ENCODE results near the gene IL17RA.

The IL17RA gene

DNA sequence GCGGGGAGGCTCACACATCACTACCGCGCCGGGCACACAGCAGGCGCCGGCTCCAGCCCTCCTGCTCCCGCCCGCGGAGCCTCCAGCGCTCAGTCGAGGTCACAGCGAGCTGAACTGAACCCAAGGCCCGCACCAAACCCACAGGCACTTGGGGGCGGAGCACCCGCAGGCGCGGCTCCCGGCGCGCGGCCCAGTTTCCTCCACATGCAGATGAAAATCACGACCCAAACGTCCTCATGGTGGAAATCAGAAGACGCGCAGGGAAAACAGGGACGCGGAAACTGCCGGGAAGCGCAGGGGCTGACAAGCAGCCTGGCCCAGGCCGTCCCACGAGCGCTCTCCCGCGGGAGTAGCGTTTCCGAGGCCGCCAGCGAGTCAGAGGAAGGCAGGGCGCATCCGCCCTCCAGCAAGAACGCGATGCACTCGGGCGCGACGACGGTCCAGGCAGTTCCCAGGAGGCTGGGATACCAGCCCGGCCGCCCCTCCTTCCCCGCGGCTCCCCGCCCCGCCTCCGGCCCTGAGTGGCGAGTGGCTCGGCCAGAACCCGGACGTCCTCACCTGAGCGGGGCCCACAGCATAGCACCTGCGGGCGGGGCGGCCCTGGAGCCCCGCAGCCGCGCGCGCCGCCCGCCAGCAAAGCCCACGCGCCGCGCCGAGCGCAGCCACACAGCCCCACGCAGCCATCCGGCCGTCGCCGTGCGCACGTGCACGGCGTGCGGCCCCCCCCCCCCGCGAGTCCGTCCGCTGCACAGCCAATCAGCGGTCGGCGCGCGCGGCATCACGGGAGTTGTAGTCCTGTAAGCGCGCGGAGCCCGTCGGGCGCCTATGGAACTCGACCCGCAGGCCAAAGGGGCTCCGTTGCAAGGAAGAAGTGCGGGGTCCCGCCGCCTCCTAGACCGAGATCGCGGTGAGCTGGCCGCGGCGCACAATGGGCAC, 74.0 kb downstream of the IL17RA start, which contains the start of gene HDHD5 (continued):
- TF ChIP-seq ZNF76 (tag by site-specific recombination; IDR thresholded peaks at IDR 0.05; ENCODE audit: borderline replicate concordance, low read depth) (peak; percentile 93), ZNF449 (tag by site-specific recombination; IDR thresholded peaks at IDR 0.05) (no peak; the same call in 1 of the 2 replicates), REPIN1 (tag by site-specific recombination; IDR thresholded peaks at IDR 0.05; ENCODE audit: low read depth) (no peak), ZNF530 (tag by site-specific recombination; IDR thresholded peaks at IDR 0.05; ENCODE audit: low read depth) (no peak), ZNF837 (tag by site-specific recombination; IDR thresholded peaks at IDR 0.05) (no peak), GLIS2 (tag by site-specific recombination; IDR thresholded peaks at IDR 0.05) (peak; percentile 87), BCL11B (tag by site-specific recombination; IDR thresholded peaks at IDR 0.05; ENCODE audit: low read depth) (no peak), ZNF621 (tag by site-specific recombination; IDR thresholded peaks at IDR 0.05) (no peak), ZNF629 (tag by site-specific recombination; IDR thresholded peaks at IDR 0.05) (peak; percentile 32; the same call in 1 of the 2 replicates), ZNF239 (tag by site-specific recombination; IDR thresholded peaks at IDR 0.05) (no peak), ZNF311 (tag by site-specific recombination; IDR thresholded peaks at IDR 0.05; ENCODE audit: borderline replicate concordance) (no peak), ZNF157 (tag by site-specific recombination; IDR thresholded peaks at IDR 0.05) (no peak), ZFP69B (tag by site-specific recombination; IDR thresholded peaks at IDR 0.05) (peak; percentile 65; the same call in 1 of the 2 replicates), ZXDB (tag by site-specific recombination; IDR thresholded peaks at IDR 0.05) (peak; percentile 91), ZNF132 (tag by site-specific recombination; IDR thresholded peaks at IDR 0.05; ENCODE audit: borderline replicate concordance) (no peak), ZBTB8A (tag by site-specific recombination; IDR thresholded peaks at IDR 0.05) (peak; percentile 93), ZNF133 (tag by site-specific recombination; IDR thresholded peaks at IDR 0.05) (no peak), SCRT1 (tag by site-specific recombination; IDR thresholded peaks at IDR 0.05; ENCODE audit: borderline replicate concordance) (no peak), ZNF571 (tag by site-specific recombination; IDR thresholded peaks at IDR 0.05) (no peak), ZNF433 (tag by site-specific recombination; IDR thresholded peaks at IDR 0.05; ENCODE audit: low read depth) (no peak), SCRT2 (tag by site-specific recombination; IDR thresholded peaks at IDR 0.05) (no peak), ZNF677 (tag by site-specific recombination; IDR thresholded peaks at IDR 0.05) (no peak), ZSCAN18 (tag by site-specific recombination; IDR thresholded peaks at IDR 0.05) (no peak), ZNF792 (tag by site-specific recombination; IDR thresholded peaks at IDR 0.05) (no peak)
- TF ChIP-seq, protein P1, sequence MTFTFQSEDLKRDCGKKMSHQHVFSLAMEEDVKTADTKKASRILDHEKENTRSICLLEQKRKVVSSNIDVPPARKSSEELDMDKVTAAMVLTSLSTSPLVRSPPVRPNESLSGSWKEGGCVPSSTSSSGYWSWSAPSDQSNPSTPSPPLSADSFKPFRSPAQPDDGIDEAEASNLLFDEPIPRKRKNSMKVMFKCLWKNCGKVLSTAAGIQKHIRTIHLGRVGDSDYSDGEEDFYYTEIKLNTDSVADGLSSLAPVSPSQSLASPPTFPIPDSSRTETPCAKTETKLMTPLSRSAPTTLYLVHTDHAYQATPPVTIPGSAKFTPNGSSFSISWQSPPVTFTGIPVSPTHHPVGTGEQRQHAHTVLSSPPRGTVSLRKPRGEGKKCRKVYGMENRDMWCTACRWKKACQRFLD (tag by site-specific recombination; IDR thresholded peaks at IDR 0.05), result no peak
- TF ChIP-seq, protein P2, sequence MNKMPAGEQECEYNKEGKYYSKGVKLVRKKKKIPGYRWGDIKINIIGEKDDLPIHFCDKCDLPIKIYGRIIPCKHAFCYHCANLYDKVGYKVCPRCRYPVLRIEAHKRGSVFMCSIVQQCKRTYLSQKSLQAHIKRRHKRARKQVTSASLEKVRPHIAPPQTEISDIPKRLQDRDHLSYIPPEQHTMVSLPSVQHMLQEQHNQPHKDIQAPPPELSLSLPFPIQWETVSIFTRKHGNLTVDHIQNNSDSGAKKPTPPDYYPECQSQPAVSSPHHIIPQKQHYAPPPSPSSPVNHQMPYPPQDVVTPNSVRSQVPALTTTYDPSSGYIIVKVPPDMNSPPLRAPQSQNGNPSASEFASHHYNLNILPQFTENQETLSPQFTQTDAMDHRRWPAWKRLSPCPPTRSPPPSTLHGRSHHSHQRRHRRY (tag by site-specific recombination; IDR thresholded peaks at IDR 0.05), result no peak
- TF ChIP-seq, protein P3, sequence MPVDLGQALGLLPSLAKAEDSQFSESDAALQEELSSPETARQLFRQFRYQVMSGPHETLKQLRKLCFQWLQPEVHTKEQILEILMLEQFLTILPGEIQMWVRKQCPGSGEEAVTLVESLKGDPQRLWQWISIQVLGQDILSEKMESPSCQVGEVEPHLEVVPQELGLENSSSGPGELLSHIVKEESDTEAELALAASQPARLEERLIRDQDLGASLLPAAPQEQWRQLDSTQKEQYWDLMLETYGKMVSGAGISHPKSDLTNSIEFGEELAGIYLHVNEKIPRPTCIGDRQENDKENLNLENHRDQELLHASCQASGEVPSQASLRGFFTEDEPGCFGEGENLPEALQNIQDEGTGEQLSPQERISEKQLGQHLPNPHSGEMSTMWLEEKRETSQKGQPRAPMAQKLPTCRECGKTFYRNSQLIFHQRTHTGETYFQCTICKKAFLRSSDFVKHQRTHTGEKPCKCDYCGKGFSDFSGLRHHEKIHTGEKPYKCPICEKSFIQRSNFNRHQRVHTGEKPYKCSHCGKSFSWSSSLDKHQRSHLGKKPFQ (tag by site-specific recombination; IDR thresholded peaks at IDR 0.05), result no peak
- TF ChIP-seq, protein P4, sequence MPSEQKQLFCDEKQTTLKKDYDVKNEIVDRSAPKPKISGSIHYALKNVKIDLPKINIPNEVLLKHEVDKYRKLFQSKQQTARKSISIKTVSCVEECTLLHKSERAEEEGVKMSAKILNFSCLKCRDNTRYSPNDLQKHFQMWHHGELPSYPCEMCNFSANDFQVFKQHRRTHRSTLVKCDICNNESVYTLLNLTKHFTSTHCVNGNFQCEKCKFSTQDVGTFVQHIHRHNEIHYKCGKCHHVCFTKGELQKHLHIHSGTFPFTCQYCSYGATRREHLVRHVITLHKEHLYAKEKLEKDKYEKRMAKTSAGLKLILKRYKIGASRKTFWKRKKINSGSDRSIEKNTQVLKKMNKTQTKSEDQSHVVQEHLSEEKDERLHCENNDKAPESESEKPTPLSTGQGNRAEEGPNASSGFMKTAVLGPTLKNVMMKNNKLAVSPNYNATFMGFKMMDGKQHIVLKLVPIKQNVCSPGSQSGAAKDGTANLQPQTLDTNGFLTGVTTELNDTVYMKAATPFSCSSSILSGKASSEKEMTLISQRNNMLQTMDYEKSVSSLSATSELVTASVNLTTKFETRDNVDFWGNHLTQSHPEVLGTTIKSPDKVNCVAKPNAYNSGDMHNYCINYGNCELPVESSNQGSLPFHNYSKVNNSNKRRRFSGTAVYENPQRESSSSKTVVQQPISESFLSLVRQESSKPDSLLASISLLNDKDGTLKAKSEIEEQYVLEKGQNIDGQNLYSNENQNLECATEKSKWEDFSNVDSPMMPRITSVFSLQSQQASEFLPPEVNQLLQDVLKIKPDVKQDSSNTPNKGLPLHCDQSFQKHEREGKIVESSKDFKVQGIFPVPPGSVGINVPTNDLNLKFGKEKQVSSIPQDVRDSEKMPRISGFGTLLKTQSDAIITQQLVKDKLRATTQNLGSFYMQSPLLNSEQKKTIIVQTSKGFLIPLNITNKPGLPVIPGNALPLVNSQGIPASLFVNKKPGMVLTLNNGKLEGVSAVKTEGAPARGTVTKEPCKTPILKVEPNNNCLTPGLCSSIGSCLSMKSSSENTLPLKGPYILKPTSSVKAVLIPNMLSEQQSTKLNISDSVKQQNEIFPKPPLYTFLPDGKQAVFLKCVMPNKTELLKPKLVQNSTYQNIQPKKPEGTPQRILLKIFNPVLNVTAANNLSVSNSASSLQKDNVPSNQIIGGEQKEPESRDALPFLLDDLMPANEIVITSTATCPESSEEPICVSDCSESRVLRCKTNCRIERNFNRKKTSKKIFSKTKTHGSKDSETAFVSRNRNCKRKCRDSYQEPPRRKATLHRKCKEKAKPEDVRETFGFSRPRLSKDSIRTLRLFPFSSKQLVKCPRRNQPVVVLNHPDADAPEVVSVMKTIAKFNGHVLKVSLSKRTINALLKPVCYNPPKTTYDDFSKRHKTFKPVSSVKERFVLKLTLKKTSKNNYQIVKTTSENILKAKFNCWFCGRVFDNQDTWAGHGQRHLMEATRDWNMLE (tag by site-specific recombination; conservative IDR thresholded peaks at IDR 0.05; ENCODE audit: low read depth), result no peak
